ENCODE data around the gene CD300C.

CD300C gene

DNA sequence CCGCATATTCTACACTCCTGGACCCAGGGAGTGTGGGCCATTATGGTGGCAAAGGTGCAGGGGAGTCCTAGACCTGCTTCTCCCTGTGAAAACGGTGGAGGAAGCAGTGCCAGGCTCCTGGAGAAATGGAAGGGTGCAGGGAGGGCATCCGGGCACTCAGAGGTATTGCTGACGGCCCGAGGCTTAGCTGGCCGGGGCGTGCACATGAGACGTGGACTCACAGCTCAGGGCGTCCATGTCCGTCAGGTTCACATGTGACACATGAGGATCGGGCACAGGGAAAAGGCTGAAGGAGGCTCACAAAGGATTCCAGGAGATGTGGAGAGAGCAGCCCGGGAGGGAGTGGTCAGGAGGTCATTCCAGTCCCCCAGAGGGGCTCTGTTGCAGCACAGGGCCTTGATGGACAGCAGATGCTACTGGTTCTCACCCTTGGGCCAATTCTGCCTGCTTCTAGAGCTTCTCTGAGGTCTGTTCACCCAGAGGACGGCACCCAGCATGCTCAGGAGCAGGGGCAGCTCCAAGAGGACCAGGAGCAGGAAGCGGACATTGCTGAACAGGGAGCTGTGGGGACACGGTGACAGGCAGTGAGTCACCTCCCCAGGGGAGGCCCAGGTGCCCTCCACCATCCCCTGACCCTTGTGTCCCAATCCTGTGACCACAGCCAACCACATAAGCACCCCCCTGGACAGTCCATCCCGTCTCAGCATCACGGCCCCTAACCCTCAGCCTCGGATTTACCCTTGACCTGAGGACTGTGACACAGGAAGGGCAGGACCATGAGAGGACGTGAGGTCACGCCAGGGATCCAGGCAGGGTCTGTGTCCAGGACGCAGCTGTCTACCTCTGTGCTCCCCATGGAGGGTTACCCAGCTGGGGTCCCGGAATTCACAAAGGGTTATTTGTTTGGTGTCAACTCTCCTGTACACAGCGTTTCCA lies 4.5 kb downstream of the CD300C start:
- TF ChIP-seq ZFX (IDR thresholded peaks at IDR 0.05) = no peak
- TF ChIP-seq, protein P1, sequence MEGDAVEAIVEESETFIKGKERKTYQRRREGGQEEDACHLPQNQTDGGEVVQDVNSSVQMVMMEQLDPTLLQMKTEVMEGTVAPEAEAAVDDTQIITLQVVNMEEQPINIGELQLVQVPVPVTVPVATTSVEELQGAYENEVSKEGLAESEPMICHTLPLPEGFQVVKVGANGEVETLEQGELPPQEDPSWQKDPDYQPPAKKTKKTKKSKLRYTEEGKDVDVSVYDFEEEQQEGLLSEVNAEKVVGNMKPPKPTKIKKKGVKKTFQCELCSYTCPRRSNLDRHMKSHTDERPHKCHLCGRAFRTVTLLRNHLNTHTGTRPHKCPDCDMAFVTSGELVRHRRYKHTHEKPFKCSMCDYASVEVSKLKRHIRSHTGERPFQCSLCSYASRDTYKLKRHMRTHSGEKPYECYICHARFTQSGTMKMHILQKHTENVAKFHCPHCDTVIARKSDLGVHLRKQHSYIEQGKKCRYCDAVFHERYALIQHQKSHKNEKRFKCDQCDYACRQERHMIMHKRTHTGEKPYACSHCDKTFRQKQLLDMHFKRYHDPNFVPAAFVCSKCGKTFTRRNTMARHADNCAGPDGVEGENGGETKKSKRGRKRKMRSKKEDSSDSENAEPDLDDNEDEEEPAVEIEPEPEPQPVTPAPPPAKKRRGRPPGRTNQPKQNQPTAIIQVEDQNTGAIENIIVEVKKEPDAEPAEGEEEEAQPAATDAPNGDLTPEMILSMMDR (conservative IDR thresholded peaks at IDR 0.05) = no peak
- no peak overlapping the region for H3K27ac ChIP-seq

DNA sequence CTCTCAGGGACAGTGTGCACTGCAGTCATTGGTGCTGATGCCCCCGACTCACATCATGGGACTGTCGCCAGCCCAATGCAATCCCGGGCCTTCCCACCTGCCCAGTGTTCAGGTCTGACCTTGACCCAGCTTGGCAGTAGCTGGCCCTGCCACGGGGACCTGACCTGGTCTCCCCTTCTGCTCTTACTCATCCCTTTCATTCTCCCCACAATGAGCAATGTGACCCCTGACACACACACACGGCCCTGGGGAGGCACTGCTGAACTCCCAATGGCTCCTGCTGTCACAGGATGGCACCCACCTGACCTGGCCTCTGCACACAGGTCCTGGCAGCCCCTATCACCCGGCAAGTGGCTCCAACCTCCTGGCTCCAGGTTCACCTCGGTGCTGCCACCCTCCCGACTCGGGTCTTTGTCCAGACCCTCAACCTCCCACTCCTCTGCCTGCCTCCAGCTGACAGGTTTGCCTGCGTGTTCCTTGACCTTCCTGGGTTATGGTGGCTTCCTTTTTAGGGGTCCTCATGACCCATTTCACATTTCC lies 6.6 kb downstream of the CD300C start:
- TF ChIP-seq ZFX (IDR thresholded peaks at IDR 0.05) = no peak
- TF ChIP-seq, protein P1 (conservative IDR thresholded peaks at IDR 0.05) = no peak
- H3K27ac ChIP-seq = no peak overlapping the region

DNA sequence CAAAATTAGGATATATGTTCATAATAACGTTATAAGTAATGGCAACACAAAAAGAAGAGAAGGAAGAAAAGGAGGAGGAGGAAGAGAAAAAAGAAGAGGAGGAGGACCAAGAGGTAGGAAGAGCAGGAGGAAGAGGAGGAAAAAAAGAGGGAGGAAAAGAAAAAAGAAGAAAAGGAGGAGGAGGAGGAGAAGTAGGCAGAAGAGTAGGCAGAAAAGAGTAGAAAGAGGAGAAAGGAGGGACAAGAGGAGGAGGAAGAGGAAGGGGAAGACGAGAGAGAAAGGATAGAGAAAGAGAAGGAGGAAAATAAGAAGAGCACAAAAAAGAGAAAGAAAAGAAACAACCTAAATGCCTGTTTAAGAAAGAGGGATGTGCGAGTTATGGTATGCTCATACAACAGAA lies 9.0 kb downstream of the CD300C start:
- TF ChIP-seq, protein P1 (conservative IDR thresholded peaks at IDR 0.05) = no peak
- H3K27ac ChIP-seq = no peak overlapping the region

DNA sequence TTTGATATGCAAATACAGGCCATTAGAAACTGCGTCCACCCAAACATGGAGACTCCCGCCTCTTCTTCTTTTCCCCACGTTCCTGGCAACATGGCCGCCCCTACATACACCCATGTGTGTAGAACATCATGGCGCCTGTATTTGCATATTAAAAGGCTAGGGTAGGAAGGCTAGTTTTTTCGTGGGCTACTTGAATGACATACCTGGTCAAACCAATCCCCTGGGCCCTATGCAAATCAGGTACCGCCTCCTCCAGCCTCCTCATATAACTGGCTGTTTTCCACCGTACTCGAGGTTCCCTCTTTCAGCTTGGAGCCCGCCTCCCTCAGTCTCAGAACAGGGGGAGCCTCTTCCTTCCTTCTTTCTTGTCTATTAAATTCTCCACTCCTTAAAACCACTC lies 13.8 kb downstream of the CD300C start:
- H3K27ac ChIP-seq = no peak overlapping the region

DNA sequence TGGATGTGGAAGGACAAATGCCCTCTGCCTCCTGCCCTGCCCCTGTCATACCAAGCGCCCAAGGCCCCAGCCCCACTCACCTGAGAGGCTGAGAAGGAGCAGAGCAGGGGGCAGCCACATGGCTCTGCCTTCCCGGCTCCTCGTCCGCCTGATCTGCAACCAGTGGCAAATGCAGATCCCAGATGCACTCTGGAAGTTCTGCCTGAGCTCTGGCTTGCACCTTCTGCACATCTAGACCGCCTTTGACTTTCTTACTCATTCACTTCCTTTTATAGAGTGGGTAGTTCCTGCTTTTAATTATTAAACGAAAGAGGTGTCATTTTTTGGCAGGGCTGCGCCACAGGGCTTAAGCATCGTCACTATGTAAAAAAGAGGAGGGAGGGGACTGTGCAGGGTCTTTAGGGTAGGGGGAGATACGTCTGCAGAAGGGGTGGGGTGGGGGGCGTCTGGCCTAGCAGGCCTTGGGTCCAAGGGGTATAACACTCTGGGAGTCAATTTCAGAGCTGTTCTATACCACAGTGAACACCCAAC lies 14.6 kb downstream of the CD300C start, which contains the start of gene CD300LB:
TSS of gene CD300LB (minus strand) at position 245 of the 531 bp plus-strand sequence. CDS start at position 120, 125 bp downstream.
- TF ChIP-seq, protein P1 (conservative IDR thresholded peaks at IDR 0.05) = no peak
- TF ChIP-seq ZFX (IDR thresholded peaks at IDR 0.05) = no peak
- H3K27ac ChIP-seq = no peak within 1 kb of the TSS

More for the DNA sequence above, 13.8 kb downstream of the CD300C start:
- TF ChIP-seq, protein P1 (conservative IDR thresholded peaks at IDR 0.05) = no peak
- no peak for TF ChIP-seq ZFX (IDR thresholded peaks at IDR 0.05)

DNA sequence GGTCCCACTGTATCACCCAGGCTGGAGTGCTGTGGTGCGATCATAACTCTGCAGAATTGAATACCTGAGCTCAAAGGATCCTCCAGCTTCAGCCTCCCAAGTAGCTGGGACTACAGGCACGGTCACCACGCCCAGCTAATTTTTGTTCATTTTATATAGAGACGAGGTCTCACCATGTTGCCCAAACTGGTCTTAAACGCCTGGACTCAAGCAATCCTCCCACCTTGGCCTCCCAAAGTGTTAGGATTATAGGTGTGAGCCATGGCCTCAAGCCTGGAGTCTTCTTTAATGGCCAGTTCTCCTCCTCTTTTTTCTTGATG lies 15.1 kb downstream of the CD300C start:
- no peak overlapping the region for H3K27ac ChIP-seq
- no peak for TF ChIP-seq ZFX (IDR thresholded peaks at IDR 0.05)

DNA sequence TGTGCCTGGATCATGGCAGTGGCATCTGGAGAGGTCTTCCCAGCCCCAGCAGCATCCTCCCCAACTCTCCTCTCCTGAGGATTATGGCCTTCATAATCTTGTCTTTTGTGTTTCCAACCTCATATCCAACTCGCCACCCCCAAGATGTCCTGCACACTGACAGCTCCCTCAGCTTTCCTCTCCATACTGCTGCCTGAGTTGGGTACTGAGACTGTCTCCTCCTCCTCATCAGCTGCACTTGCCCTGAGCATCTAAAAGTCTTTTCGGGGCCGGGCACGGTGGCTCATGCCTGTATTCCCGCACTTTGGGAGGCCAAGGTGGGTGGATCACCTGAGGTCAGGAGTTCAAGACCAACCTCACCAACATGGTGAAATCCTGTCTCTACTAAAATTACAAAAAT lies 16.7 kb downstream of the CD300C start:
- H3K27ac ChIP-seq = no peak overlapping the region
- TF ChIP-seq ZFX (IDR thresholded peaks at IDR 0.05) = no peak
- TF ChIP-seq, protein P1 (conservative IDR thresholded peaks at IDR 0.05) = no peak

Data from C4-2B (cell line).